AG10803 (cell line): ENCODE results near the gene KRT28.

Experiments used
- DNase-seq: peaks from one replicate; pipeline ENCODE4 v3.0.0; 2010; ENCODE audit warnings: low read depth
- H3K4me3 ChIP-seq: 2 replicates; pipeline ENCODE4 v1.5.1; 2011; ENCODE audit warnings: mild to moderate bottlenecking, low read length, control low read depth
- CTCF ChIP-seq: conservative IDR thresholded peaks from 2 replicates; pipeline ENCODE4 v1.5.1; 2011; ENCODE audit warnings: mild to moderate bottlenecking, low read length, control low read depth, inconsistent platforms

KRT28 gene

GRCh38 chr17:40836020-40836419, 36.3 kb upstream of the KRT28 start:
- H3K4me3 ChIP-seq, result no peak overlapping the region
- TF ChIP-seq CTCF, result no peak

DNA sequence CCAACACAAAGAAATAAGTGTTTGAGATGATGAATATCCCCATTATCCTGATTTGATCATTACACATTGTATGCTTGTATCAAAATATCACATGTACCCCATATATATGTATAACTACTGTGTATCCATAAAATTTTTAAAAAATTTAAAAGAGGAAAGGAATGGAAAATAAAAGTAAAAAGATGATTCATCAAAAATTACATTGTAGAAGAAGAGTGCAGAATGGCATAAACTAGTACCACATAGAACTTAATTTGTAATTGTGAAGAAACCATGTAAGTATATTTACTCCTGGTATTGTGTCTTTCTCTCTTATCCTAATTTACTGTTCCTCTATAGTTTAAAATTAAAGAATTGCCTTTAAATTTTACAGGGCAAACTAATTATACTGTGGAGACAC, 34.1 kb upstream of the KRT28 start:
- TF ChIP-seq CTCF, result no peak
- H3K4me3 ChIP-seq, result no peak overlapping the region
- DNase-seq, result no peak

More at GRCh38 chr17:40836020-40836419, 36.3 kb upstream of the KRT28 start:
- no peak for DNase-seq

DNA sequence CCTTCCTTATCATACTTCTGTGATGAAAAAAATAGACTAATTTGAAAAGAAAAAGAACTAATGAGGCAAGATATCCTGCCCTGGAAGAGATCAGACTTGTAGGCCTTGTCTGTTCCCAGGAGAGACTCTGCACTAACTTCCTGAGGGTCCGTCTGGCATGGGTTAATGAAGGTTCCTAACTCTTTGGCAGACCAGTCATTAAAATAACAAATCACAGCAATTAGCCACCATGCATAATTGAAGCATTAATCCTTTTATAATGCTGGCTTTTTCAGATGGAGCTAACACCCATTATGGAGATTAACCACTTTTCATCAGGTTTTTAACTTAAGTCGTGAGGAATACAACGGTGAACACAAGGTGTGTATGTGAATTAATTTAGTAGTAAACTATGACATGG, 33.1 kb upstream of the KRT28 start:
- no peak for TF ChIP-seq CTCF
- no peak for DNase-seq
- H3K4me3 ChIP-seq, result no peak overlapping the region

GRCh38 chr17:40830085-40830776, 30.5 kb upstream of the KRT28 start:
- no peak for DNase-seq
- TF ChIP-seq CTCF, result no peak
- no peak overlapping the region for H3K4me3 ChIP-seq

DNA sequence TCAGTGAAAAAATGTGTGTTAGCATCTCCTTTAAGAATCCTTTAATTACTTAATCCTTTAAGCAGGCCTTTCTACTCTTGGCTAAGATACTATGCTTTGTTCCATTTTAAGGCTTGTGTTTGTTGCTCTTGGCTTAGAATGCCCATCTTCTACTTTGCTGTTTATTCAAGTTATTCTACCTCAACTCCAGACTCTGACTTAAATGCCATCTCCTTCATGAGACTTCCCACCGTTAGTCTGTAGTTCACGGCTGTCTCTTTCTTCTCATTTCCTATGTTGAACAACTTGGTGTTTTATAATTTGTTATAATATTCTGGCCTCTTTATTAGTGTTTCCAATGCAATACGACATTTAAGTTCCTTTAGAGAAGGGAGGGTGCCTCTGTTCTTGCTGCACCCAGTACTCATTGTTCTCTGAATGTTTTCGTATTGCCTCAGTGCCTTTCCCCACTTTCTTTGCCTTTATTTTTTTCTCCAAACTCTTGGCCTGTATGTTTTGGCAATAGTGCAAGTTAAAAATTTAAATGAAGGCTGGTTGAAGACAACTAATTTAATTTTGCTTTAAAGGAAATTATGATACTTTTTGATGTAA, 28.8 kb upstream of the KRT28 start:
- H3K4me3 ChIP-seq, result no peak overlapping the region
- DNase-seq, result no peak
- no peak for TF ChIP-seq CTCF

DNA sequence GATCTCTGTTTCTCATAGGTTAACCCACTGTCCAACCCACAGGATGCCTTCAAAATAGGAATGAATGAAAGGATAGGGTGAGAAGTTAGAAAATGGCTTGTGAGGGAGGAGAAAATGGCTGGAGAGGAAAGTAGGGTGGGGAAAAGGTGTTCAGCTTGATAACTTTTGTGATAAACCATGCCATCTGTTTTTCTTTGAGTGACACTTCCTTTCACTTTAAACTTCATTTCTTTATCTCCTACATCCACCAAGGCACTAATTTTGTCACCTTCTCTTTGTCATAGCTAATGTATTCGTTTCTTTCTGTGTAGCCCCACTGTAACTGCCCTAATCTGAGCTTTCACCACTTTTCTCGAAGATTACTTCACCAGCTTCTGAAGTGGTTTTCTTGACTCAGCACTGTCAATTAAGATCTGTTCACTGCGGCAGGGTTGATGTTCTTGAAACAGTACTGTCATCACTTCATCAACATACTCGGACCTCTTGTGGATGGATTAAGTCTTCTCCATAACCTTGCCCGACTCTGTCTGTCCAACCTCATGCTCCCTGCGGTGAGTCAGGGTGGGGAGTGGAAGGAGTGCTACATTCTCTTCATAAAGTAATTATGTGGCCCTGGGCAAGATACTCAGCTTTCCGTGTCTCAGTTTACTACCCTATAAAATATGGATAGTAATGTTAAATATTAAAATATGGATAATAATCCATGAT, 28.1 kb upstream of the KRT28 start:
- DNase-seq, result no peak
- no peak overlapping the region for H3K4me3 ChIP-seq
- no peak for TF ChIP-seq CTCF

DNA sequence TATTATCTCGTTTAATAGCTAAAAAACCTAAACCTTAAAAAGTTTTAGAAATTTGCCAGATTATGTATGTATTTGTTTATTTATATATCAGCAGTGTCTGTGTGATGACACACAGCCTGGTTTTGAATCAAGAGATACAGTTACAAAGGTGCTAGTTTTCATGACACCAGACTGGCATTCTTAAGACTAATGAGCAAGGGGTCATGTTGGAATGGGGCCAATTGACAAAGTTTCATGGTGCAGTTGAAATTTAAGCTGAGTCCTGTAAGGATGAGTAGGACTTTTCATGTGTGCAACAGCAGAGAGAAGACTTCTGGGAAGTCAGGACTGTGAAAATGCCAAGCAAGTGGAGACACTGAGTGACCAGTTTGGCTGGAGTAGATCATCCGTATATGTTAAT, 25.8 kb upstream of the KRT28 start:
- DNase-seq, result no peak
- no peak for TF ChIP-seq CTCF
- no peak overlapping the region for H3K4me3 ChIP-seq
